Thoracic aorta (tissue), 2 donors: ENCODE measurements around the gene RPN1. TPM values are rescaled to one million over a fixed set of nuclear protein-coding genes. Genes with fewer than 3 reads are reported as not detected.

Experiments
- ATAC-seq: fragments of 150-250 bp; one replicate; pipeline ENCODE4 v1.8.0; 2017; ENCODE audit warnings: low read depth; ENCODE audit not compliant: insufficient number of reproducible peaks, low FRiP score
- DNase-seq: peaks from one replicate; pipeline ENCODE4 v3.0.0-alpha.2; 2020; ENCODE audit warnings: low spot score
- H3K27ac ChIP-seq, 2 donors: fragments of 200-600 bp; sonication (generic); 1 replicate in 1 of 2; 2 replicates in 1 of 2; pipeline ENCODE4 v1.5.1; 2016; ENCODE audit warnings: mild to moderate bottlenecking in 2 of 2, moderate library complexity in 2 of 2
- H3K27me3 ChIP-seq: fragments of 200-600 bp; sonication (generic); replicated peaks from 2 replicates; pipeline ENCODE4 v1.6.0; 2016; ENCODE audit warnings: mild to moderate bottlenecking; ENCODE audit not compliant: insufficient read depth
- H3K36me3 ChIP-seq: fragments of 200-600 bp; sonication (generic); one replicate; pipeline ENCODE4 v1.5.1; 2016
- H3K4me1 ChIP-seq, 2 donors: fragments of 200-600 bp; sonication (generic); 1 replicate in 1 of 2; 2 replicates in 1 of 2; pipeline versions ENCODE4 v1.5.1 to v1.6.0; 2016; ENCODE audit warnings: low read depth in 2 of 2, mild to moderate bottlenecking in 1 of 2; ENCODE audit not compliant: control insufficient read depth in 1 of 2
- H3K4me3 ChIP-seq: fragments of 200-600 bp; sonication (generic); 2 replicates; pipeline ENCODE4 v1.5.1; 2016; ENCODE audit warnings: mild to moderate bottlenecking
- H3K9me3 ChIP-seq: fragments of 200-600 bp; sonication (generic); 2 replicates; pipeline ENCODE4 v1.5.1; 2016
- CTCF ChIP-seq: fragments of 200-600 bp; sonication (generic); IDR thresholded peaks from one replicate; pipeline ENCODE4 v1.5.1; 2019; ENCODE audit warnings: antibody characterized with exemption
- total RNA-seq, 2 donors: library from RNA; depleted of rRNA; stranded (reverse); fragments of >200 nt; gene quantifications; one replicate each; pipeline versions ENCODE4 v1.1.0 to v1.2.3, GENCODE V29; 2016

Gene RPN1
- total RNA-seq, 2 donors from 2014 or later: 202 to 227 TPM

DNA sequence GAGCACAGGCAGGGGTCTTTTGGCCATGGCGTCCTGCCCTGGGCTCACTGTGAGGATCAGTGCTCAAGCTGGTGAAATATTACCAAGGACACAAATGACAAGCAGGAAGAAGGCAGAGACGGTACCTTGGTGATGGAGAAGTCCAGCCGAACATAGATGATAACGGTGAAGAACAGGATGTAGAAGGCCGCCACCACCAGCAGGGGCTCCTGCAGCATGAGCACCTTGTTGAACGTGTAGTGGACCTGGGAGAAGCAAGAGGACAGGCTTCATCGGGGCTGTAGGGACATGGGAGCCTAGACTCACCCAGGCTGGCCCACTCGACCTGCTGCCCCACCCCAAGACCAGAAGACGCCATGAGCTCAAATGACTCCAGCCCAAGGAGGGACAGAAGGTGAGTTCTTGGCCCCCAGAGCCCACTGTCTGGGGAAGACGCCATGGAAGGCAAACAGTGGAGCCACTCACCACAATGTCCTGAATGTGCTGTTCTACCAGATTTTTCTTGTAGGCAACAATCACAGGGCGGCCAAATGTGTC lies 25.1 kb downstream of the RPN1 start:
- no peak overlapping the region for H3K27ac ChIP-seq
- ATAC-seq: no peak
- no peaks in the 10 kb centered on the region for H3K9me3 ChIP-seq
- H3K4me3 ChIP-seq: no peak overlapping the region
- no peaks in the 10 kb centered on the region for H3K27me3 ChIP-seq
- no peak for TF ChIP-seq CTCF
- H3K4me1 ChIP-seq: no peaks in the 10 kb centered on the region
- no peak for DNase-seq
- H3K36me3 ChIP-seq: peaks cover 64% of the 10 kb centered on the region

DNA sequence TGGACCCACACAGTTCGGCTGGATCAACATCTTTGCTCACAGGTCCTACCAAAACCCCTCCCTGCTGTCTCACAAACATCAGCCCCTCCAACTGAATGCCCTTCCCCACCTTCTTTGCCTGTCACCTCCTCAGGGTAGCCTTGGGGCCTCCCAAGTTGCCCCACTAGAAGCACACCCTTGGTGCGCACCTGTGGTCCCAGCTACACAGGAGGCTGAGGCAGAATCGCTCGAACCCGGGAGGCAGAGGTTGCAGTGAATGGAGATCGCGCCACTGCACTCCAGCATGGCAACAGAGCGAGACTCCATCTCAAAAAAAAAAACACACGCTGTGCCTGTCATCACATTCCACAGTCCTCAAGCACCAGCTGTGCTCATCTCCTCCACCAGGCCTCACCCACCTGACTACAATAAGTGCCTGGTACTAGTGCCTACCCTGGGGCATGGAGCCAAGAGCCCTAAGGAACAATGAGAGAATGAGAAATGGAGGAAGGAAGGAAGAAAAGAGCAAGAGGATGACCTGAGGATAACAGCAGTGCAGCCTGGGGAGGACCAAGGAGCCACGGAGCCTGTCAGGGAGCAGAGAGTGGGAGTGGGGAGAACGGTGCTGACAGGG lies 26.0 kb downstream of the RPN1 start:
- H3K27ac ChIP-seq: no peak overlapping the region
- no peaks in the 10 kb centered on the region for H3K27me3 ChIP-seq
- TF ChIP-seq CTCF: no peak
- no peaks in the 10 kb centered on the region for H3K9me3 ChIP-seq
- DNase-seq (no peak), ATAC-seq (no peak)
- no peak overlapping the region for H3K4me3 ChIP-seq
- H3K36me3 ChIP-seq: peaks cover 62% of the 10 kb centered on the region
- no peaks in the 10 kb centered on the region for H3K4me1 ChIP-seq

GRCh38 chr3:128623762-128624176 lies 26.8 kb downstream of the RPN1 start:
- peaks cover 3 to 7% of the 10 kb centered on the region in 2 donors for H3K4me1 ChIP-seq
- H3K9me3 ChIP-seq: no peaks in the 10 kb centered on the region
- DNase-seq: no peak
- H3K4me3 ChIP-seq: no peak overlapping the region
- TF ChIP-seq CTCF: no peak
- no peak overlapping the region for H3K27ac ChIP-seq
- H3K36me3 ChIP-seq: peaks cover 61% of the 10 kb centered on the region
- no peak for ATAC-seq
- H3K27me3 ChIP-seq: no peaks in the 10 kb centered on the region

- H3K36me3 ChIP-seq: peaks cover 55% of the 10 kb centered on the region
- no peaks in the 10 kb centered on the region for H3K27me3 ChIP-seq
- DNase-seq (no peak), ATAC-seq (no peak)
- peaks cover 9 to 18% of the 10 kb centered on the region in 2 donors for H3K4me1 ChIP-seq
- no peak overlapping the region for H3K4me3 ChIP-seq
- no peak for TF ChIP-seq CTCF
- H3K27ac ChIP-seq: no peak overlapping the region
- no peaks in the 10 kb centered on the region for H3K9me3 ChIP-seq
Observed at GRCh38 chr3:128621931-128622330, 28.7 kb downstream of the RPN1 start.

- H3K27me3 ChIP-seq: no peaks in the 10 kb centered on the region
- no peak overlapping the region for H3K27ac ChIP-seq
- peaks cover 9 to 18% of the 10 kb centered on the region in 2 donors for H3K4me1 ChIP-seq
- DNase-seq (no peak), ATAC-seq (no peak)
- no peak overlapping the region for H3K4me3 ChIP-seq
- TF ChIP-seq CTCF: no peak
- H3K36me3 ChIP-seq: peaks cover 48% of the 10 kb centered on the region
- no peaks in the 10 kb centered on the region for H3K9me3 ChIP-seq
Observed at GRCh38 chr3:128621234-128621633, 29.4 kb downstream of the RPN1 start.
